Coronary artery (tissue), 2 donors: ENCODE data around the gene PUM1.

ENCODE experiments used
- DNase-seq: peaks from one replicate; pipeline ENCODE4 v3.0.0-alpha.2; 2017; ENCODE audit warnings: low spot score
- H3K27ac ChIP-seq, 2 donors: fragments of 200-600 bp; sonication (generic); one replicate each; pipeline ENCODE4 v1.5.1; 2016 to 2019
- H3K4me3 ChIP-seq: fragments of 200-600 bp; sonication (generic); 2 replicates; pipeline ENCODE4 v1.5.1; 2016; ENCODE audit warnings: mild to moderate bottlenecking, moderate library complexity
- TF ChIP-seq, protein P1 (sequence below): fragments of 200-600 bp; sonication (generic); IDR thresholded peaks from one replicate; pipeline ENCODE4 v1.5.1; 2019; ENCODE audit warnings: antibody characterized with exemption

Gene PUM1

DNA sequence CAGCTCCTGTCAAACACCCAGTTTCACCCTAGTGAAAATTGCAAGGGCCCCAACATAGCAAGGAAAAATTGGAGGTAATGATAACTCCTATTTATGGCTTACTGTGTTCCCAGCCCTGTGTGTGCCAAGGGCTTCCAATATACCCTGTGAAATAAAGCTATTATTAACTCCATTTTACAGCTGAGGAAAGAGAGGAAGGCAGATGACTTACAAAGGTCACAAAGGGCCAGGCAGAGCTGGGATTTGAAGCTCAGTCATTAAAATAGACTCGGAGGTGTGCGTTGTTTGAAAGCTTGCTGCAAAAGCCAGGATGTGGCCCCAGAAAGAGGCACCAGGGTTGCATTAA is 136.8 kb downstream of the PUM1 start:
- no peak for DNase-seq
- Histone ChIP-seq H3K4me3 (no peak overlapping the region), H3K27ac (no peak overlapping the region)
- TF ChIP-seq, protein P1, sequence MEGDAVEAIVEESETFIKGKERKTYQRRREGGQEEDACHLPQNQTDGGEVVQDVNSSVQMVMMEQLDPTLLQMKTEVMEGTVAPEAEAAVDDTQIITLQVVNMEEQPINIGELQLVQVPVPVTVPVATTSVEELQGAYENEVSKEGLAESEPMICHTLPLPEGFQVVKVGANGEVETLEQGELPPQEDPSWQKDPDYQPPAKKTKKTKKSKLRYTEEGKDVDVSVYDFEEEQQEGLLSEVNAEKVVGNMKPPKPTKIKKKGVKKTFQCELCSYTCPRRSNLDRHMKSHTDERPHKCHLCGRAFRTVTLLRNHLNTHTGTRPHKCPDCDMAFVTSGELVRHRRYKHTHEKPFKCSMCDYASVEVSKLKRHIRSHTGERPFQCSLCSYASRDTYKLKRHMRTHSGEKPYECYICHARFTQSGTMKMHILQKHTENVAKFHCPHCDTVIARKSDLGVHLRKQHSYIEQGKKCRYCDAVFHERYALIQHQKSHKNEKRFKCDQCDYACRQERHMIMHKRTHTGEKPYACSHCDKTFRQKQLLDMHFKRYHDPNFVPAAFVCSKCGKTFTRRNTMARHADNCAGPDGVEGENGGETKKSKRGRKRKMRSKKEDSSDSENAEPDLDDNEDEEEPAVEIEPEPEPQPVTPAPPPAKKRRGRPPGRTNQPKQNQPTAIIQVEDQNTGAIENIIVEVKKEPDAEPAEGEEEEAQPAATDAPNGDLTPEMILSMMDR: no peak

DNA sequence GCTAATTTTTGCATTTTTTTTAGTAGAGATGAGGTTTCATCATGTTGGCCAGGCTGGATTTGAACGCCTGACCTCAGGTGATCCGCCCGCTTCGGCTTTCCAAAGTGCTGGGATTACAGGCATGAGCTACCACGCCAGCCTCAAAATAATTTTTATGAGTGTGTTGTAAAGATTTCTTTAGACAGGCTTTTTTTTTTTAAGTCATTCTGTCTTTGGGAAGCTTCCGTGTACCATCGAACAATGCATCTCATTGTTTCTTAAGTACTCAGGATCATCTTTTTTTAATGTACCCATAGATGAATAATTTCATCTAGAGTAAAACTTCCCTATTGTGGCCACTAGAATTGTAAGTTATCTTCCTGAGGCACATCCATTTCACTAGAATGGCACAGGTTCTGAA is 137.3 kb downstream of the PUM1 start:
- DNase-seq: no peak
- TF ChIP-seq, protein P1: no peak
- no peak overlapping the region for H3K27ac ChIP-seq
- H3K4me3 ChIP-seq: no peak overlapping the region

- DNase-seq: no peak
- TF ChIP-seq, protein P1: no peak
- Histone ChIP-seq H3K4me3 (no peak overlapping the region), H3K27ac (no peak overlapping the region)
Observed at GRCh38 chr1:30927448-30927847, 138.1 kb downstream of the PUM1 start.

GRCh38 chr1:30923597-30923996 is 141.9 kb downstream of the PUM1 start:
- H3K27ac ChIP-seq: no peak overlapping the region
- TF ChIP-seq, protein P1: no peak
- no peak overlapping the region for H3K4me3 ChIP-seq
- no peak for DNase-seq

DNA sequence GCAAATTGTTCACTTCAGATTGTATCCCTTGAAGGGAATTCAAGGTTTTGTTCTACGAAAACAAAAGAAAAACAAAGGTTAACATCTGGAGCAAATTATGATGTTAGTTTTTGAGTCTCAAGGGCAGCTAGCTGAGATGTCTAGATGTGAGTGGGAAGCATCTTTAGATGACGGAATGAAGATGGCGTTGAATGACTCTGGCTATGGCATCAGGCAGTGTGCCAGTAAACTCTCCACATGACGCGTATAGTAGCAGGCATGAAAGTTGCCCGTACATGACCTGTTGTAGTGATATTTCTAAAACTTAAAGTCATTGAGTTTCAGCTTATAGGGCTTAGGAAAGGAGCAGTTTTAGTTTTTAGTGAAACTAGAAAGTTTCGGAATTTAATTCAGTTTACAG is 144.7 kb downstream of the PUM1 start:
- Histone ChIP-seq H3K27ac (no peak overlapping the region), H3K4me3 (no peak overlapping the region)
- DNase-seq: no peak
- TF ChIP-seq, protein P1: no peak

- TF ChIP-seq, protein P1: no peak
- Histone ChIP-seq H3K27ac (no peak overlapping the region), H3K4me3 (no peak overlapping the region)
- peak; percentile 57 for DNase-seq
Observed at GRCh38 chr1:30919025-30919881, 146.3 kb downstream of the PUM1 start.

GRCh38 chr1:30916296-30916695 is 149.2 kb downstream of the PUM1 start:
- H3K27ac ChIP-seq: no peak overlapping the region
- TF ChIP-seq, protein P1: no peak
- DNase-seq: peak; percentile 59
- H3K4me3 ChIP-seq: no peak overlapping the region
